ENCODE data around the gene NFATC2.

Gene NFATC2

GRCh38 chr20:51391926-51392325 is 150.6 kb downstream of the NFATC2 start:
- no peaks in the 10 kb centered on the region for H3K27me3 ChIP-seq (ENCODE audit: insufficient read depth, poor library complexity, severe bottlenecking)
- no peak overlapping the region for H3K4me3 ChIP-seq (replicated peaks; ENCODE audit: insufficient read depth, low read length)
- DNase-seq (ENCODE audit: low read depth in 1 of 2, low spot score in 1 of 2): no peak
- H3K27ac ChIP-seq (replicated peaks): no peak overlapping the region
- TF ChIP-seq SPI1 (IDR thresholded peaks at IDR 0.05; ENCODE audit: borderline replicate concordance, low read depth): no peak

- no peak for DNase-seq (ENCODE audit: low read depth in 1 of 2, low spot score in 1 of 2)
- Histone ChIP-seq H3K27ac (replicated peaks) (no peak overlapping the region), H3K4me3 (replicated peaks; ENCODE audit: insufficient read depth, low read length) (no peak overlapping the region), H3K27me3 (ENCODE audit: insufficient read depth, poor library complexity, severe bottlenecking) (no peaks in the 10 kb centered on the region)
- TF ChIP-seq REST (IDR thresholded peaks at IDR 0.05; ENCODE audit: insufficient replicate concordance, low read depth) (no peak), CTCF (IDR thresholded peaks at IDR 0.05; ENCODE audit: insufficient read depth, low read length) (no peak), GABPA (IDR thresholded peaks at IDR 0.05; ENCODE audit: low read depth) (no peak), POLR2AphosphoS5 (IDR thresholded peaks at IDR 0.05; ENCODE audit: low read depth) (no peak), SPI1 (IDR thresholded peaks at IDR 0.05; ENCODE audit: borderline replicate concordance, low read depth) (no peak)
These were observed 152.8 kb downstream of the NFATC2 start for GRCh38 chr20:51389543-51390264.

GRCh38 chr20:51388756-51389542 is 153.6 kb downstream of the NFATC2 start:
- DNase-seq (ENCODE audit: low read depth in 1 of 2, low spot score in 1 of 2): no peak
- Histone ChIP-seq H3K4me3 (replicated peaks; ENCODE audit: insufficient read depth, low read length) (no peak overlapping the region), H3K27ac (replicated peaks) (no peak overlapping the region), H3K27me3 (ENCODE audit: insufficient read depth, poor library complexity, severe bottlenecking) (no peaks in the 10 kb centered on the region)
- TF ChIP-seq REST (IDR thresholded peaks at IDR 0.05; ENCODE audit: insufficient replicate concordance, low read depth) (no peak), CTCF (IDR thresholded peaks at IDR 0.05; ENCODE audit: insufficient read depth, low read length) (no peak), POLR2AphosphoS5 (IDR thresholded peaks at IDR 0.05; ENCODE audit: low read depth) (no peak)

GRCh38 chr20:51388227-51388626 is 154.3 kb downstream of the NFATC2 start:
- no peak for DNase-seq (ENCODE audit: low read depth in 1 of 2, low spot score in 1 of 2)

More at GRCh38 chr20:51388227-51388626, 154.3 kb downstream of the NFATC2 start:
- Histone ChIP-seq H3K4me3 (replicated peaks; ENCODE audit: insufficient read depth, low read length) (no peak overlapping the region), H3K27me3 (ENCODE audit: insufficient read depth, poor library complexity, severe bottlenecking) (no peaks in the 10 kb centered on the region), H3K27ac (replicated peaks) (no peak overlapping the region)
- TF ChIP-seq REST (IDR thresholded peaks at IDR 0.05; ENCODE audit: insufficient replicate concordance, low read depth): no peak
- TF ChIP-seq CTCF (IDR thresholded peaks at IDR 0.05; ENCODE audit: insufficient read depth, low read length): no peak
- TF ChIP-seq POLR2AphosphoS5 (IDR thresholded peaks at IDR 0.05; ENCODE audit: low read depth): no peak
- no peak for TF ChIP-seq SPI1 (IDR thresholded peaks at IDR 0.05; ENCODE audit: borderline replicate concordance, low read depth)
- no peak for TF ChIP-seq GABPA (IDR thresholded peaks at IDR 0.05; ENCODE audit: low read depth)

Measured in HL-60 (cell line).